ENCODE data around the gene AKAP6.
"Not testable (repeated sequence)": the region's sequence is repeated elsewhere in the genome, so short reads cannot be mapped to it uniquely, and the experiment has no call there.

AKAP6 gene

GRCh38 chr14:32368107-32368506 lies 39.0 kb downstream of the AKAP6 start:
- DNase-seq (ENCODE audit: low spot score): no peak

- DNase-seq (ENCODE audit: low spot score): no peak
Observed at GRCh38 chr14:32370714-32371113, 41.6 kb downstream of the AKAP6 start.

- no peak for DNase-seq (ENCODE audit: low spot score)
Observed at GRCh38 chr14:32372154-32372553, 43.1 kb downstream of the AKAP6 start.

DNA sequence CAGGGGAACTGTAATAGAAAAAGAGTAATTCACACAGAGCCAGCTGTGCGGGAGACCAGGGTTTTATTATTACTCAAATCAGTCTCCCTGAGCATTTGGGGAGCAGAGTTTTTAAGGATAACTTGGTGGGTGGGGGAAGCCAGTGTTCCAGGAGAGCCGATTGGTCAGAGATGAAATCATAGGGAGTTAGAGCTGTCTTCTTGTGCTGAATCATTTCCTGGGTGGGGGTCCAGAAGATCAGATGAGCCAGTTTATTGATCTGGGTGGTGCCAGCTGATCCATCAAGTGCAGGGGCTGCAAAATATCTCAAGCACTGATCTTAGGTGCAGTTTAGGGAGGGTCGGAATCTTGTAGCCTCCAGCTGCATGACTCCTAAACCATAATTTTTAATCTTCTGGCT lies 44.1 kb downstream of the AKAP6 start:
- not testable (repeated sequence) for DNase-seq (ENCODE audit: low spot score)

DNA sequence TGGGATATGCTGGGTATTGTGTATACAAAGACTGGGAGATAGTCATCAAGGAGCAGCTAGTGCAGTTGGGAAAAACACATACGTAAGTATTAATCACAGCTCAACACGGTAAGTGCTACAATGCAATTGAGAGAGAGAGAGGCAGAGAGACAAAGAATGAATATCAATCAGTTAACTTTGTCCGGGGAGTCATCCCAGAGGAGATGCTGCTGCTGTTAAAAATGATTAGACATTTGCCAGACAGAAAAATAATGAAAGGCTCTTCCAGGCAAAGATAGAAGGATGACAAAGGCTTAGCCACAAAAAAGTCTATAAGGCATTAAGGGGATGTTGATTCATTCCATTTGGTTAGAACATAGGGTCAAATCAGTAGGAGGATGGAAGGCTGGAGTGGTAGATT lies 45.1 kb downstream of the AKAP6 start:
- DNase-seq (ENCODE audit: low spot score): no peak

- DNase-seq (ENCODE audit: low spot score): no peak
Observed at GRCh38 chr14:32375663-32376062, 46.6 kb downstream of the AKAP6 start.

DNA sequence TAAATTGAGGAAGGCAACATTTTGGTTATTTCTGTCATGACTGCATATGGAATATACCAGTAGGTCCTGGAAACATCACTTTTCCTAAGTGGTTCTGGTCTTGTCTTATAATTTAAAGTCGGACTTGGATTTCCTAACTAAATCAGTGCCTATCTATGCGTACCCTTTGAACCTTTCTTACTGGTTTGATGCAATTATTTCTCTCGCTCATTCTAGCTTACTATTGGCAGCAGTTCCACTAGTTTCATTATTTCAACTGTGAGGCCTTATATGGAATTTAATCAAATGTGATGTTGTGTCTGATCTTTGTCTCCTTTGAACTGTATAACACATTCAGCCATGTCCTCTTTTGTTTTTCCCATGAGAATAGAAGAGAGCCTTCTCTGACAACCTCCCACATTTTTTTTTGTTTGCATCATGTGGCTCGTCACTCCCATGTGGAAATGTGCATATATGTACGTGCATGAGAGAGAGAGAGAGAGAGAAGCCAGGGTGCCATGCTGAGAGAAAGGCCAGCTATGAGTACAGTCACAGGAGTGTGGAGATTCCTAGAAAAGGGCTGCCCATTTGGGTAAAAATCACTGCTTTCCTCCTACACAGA lies 48.0 kb downstream of the AKAP6 start:
- no peak for DNase-seq (ENCODE audit: low spot score)

- no peak for DNase-seq (ENCODE audit: low spot score)
Observed at GRCh38 chr14:32378284-32378683, 49.2 kb downstream of the AKAP6 start.

DNA sequence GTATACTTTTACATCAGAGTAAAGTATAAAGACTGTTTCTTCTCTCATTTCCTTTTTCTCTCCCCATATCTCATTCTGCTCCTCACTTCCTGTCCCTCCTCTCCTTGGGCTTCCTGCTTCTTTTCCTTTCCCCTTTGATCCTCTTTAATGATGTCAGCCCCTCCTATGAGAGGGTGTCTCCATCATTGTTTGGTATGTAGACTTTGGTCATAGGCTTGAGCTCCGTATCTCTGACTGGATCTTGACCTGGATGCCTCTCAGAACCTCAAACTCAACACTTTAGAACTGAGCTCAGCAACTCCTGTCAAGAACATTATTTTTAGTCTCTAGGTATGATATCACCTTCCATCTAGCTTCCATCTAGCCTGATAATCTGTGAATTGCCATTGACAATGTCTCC lies 50.3 kb downstream of the AKAP6 start:
- no peak for DNase-seq (ENCODE audit: low spot score)

- DNase-seq (ENCODE audit: low spot score): no peak
Observed at GRCh38 chr14:32381869-32382268, 52.8 kb downstream of the AKAP6 start.

DNA sequence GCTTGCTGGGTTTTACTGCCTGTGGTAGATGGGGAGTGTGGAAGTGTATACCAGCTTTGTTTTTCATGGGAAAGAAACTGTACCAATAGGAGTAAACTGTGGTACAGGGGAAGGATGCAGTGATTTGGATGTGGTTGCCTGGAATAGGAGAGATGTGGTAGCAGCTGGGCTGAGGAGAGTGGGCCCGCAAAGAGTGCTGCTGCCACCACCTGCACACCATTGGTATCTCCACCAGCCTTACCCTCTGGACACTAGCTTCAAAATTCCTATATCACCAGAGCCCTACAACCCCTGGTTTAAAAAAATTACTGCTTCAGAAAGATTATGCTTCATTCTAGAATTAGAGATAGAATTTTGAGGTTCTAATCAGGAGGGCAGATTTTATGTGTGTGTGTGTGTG lies 53.6 kb downstream of the AKAP6 start:
- DNase-seq (ENCODE audit: low spot score): no peak

DNA sequence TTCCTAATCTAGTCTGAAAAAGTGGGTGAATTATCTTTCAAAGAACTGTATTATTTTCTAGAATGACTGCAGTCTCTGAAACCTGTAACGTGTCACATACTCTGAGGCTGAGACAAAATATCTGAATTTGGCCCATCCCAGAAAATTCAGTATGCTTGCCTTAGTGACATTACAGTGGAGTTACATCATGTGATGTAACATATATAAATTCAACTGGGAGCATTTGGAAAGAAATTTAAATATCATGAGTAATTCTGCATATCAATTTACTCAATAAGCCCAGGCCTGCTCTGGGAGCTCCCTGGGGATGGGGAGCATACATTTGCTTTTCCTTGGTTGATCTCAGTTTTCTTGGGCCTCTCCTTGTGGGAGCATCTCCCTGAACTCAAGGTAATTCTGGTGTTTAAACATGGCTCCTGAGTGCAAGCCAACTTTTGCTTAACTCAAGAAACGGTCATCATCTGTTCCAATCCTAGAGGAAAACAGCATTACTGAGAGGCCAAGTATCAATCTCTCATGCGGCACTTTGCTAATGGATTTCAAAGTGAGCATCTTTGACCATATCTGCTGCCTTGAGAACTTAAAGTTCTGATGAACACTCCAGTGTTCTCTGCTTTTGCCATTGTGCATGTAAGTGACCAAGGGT lies 54.4 kb downstream of the AKAP6 start:
- no peak for DNase-seq (ENCODE audit: low spot score)

DNA sequence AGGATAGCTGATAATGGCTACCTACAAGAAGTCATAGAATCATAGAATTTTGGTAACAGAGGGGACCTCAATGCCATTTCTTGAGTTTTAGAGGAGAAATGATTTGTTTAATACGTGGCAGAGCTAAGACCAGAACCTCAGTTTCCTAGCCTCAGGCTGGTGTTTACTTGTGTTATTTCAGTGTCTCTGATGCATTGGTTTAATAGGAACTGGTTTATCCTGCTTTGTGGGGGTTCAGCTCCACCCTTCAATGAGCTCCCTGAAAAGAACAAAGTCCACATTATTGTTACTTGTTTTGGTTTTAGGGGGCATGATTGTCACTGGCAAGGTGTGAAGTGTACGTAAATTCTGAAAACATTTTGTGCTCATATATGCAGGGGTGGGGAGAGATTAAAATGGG lies 55.4 kb downstream of the AKAP6 start:
- DNase-seq (ENCODE audit: low spot score): no peak

GRCh38 chr14:32387295-32387694 lies 58.2 kb downstream of the AKAP6 start:
- not testable (repeated sequence) for DNase-seq (ENCODE audit: low spot score)

GRCh38 chr14:32393119-32393518 lies 64.0 kb downstream of the AKAP6 start:
- no peak for DNase-seq (ENCODE audit: low spot score)

DNA sequence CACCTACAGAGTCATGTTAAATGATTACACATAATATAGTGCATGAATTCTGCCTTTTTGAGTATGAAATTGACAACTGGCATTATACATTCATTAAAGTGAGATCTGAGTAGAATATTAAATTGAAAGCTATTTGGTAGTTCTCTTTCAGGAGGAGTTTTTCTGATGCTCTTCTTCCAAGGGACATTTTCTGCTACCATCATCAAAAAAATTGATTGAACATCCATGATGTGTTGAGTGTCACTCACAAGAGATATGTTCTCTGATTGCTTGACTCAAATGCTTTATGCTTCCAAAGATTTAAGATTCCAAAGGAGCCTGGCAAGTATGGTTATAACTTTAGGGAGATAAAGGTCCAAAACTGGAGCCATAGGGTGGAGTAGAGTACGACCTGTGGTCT lies 64.9 kb downstream of the AKAP6 start:
- DNase-seq (ENCODE audit: low spot score): no peak

DNA sequence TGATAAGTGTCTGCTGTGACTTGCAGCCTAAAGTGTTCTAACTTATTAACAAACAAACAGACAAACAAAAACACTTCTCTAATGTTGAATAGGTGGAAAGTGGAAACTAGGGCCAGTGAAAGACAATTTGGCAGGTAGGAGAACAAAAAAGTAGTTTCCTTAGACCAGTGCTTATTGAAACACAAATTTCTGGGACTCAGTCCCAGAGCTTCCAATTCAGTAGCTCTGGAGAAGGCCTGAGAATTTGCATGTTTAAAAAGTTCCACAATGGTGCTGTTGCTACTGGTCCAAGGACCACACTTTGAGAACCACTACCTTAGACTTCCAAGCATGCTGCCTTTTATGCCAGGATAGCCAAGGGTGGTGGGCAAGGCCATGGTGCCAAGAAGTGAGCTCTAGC lies 67.8 kb downstream of the AKAP6 start:
- DNase-seq (ENCODE audit: low spot score): no peak

GRCh38 chr14:32397861-32398640 lies 69.0 kb downstream of the AKAP6 start:
- DNase-seq (ENCODE audit: low spot score): no peak

DNA sequence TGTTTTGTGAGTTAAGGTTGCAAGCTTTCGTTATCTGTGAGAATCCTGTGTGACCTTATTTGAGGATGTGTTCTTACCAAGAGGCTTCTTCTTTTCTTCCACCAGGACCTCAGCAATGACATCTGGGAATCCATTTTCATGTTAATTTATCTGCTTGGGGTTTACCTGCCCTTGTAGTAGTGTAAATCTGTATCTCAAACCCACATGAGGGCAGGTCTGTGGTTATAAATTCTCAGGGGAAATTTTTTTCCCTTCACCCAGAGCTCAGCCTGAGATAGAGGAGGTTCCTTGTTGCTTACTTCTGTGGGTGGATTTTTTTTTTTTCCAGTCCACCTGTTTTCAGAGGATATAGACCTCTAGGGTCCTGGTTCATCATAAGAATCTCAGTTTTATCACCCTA lies 70.8 kb downstream of the AKAP6 start:
- no peak for DNase-seq (ENCODE audit: low spot score)

DNA sequence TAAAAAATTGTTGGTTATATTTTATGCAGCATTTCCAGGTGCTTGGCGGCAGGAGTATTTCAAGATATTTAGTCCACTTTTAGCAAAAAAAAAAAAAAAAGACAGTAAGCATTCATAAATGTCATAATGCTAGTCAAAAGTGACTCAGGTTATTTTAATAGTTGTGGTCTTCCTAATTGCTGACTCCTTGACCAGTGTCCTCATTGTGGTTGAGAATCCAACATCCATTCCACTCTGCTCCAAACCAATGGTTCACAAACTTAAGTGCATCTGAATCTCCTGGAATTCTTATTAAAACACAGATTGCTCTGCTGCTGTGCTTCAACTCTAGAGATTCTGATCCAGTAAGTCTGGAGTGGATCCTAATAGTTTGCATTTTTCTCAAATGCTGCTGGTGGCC lies 71.4 kb downstream of the AKAP6 start:
- DNase-seq (ENCODE audit: low spot score): no peak

GRCh38 chr14:32403021-32403420 lies 73.9 kb downstream of the AKAP6 start:
- no peak for DNase-seq (ENCODE audit: low spot score)

- DNase-seq (ENCODE audit: low spot score): no peak
Observed at GRCh38 chr14:32403688-32404087, 74.6 kb downstream of the AKAP6 start.

DNA sequence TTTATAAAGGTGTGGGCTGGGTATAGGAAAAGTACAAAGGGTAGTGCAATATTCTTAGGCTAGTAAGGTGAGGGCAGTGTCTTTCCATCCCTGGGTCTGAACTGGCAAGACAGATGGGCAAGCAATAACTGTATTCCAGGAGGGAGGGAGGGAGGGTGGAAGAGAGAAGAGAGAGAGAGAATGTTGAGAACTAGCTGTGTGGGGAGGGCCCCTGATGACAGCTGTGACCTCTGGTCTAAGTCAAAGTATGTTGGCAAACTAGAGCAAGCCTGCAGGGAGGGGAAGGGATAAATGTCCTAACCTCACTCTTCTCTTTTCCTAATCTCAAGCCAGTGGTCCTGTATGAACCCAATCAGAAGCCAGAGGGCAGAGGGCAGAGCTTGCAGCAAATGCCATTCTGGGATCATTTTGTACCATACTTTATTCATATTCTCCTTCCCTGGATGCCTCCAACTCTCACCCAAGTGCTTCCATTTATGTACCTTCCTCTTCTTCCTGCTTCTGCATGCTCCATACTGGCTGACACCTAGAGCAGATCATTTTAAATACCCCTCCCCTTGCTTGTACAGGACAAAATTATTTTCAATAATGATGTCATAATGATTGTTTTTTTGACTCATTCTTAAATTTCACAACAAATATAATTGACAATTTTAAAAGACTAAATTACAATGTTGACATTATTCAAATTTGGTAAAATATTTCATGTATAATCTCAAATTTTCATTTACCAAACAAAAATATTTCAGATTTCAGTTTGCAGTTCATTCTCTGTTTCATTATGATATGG lies 75.9 kb downstream of the AKAP6 start:
- DNase-seq (ENCODE audit: low spot score): no peak

Data from cerebellar cortex (tissue), 1 donor.